Stromal cell of bone marrow (primary cell): Measurements from ENCODE around the gene BBOF1.
A peak's percentile ranks its signal among the peaks of the same experiment; 100 is the strongest.

Experiments
- DNase-seq: peaks from one replicate; pipeline ENCODE4 v3.0.0-alpha.2; 2012; ENCODE audit warnings: low read depth

Gene BBOF1

GRCh38 chr14:74034572-74034971 is 15.4 kb downstream of the BBOF1 start:
- DNase-seq = no peak

- no peak for DNase-seq
Measured at GRCh38 chr14:74035556-74035955, 16.4 kb downstream of the BBOF1 start.

- peak; percentile 28 for DNase-seq
Measured at GRCh38 chr14:74038020-74038859, 19.1 kb downstream of the BBOF1 start.

- DNase-seq = no peak
Measured at GRCh38 chr14:74042296-74042695, 23.1 kb downstream of the BBOF1 start.

GRCh38 chr14:74045522-74045921 is 26.4 kb downstream of the BBOF1 start:
- DNase-seq = no peak

- DNase-seq = no peak
Measured at GRCh38 chr14:74048281-74048680, 29.1 kb downstream of the BBOF1 start.

GRCh38 chr14:74049876-74050495 is 30.8 kb downstream of the BBOF1 start:
- DNase-seq = no peak

GRCh38 chr14:74062809-74063150 is 43.6 kb downstream of the BBOF1 start:
- no peak for DNase-seq

- DNase-seq = no peak
Measured at GRCh38 chr14:74064426-74064825, 45.3 kb downstream of the BBOF1 start.

GRCh38 chr14:74064883-74065282 is 45.7 kb downstream of the BBOF1 start:
- no peak for DNase-seq

- DNase-seq = no peak
Measured at GRCh38 chr14:74065746-74066575, 46.8 kb downstream of the BBOF1 start.

GRCh38 chr14:74077401-74077800 is 58.3 kb downstream of the BBOF1 start:
- DNase-seq = no peak

GRCh38 chr14:74080820-74081460 is 61.8 kb downstream of the BBOF1 start:
- no peak for DNase-seq

GRCh38 chr14:74081491-74081890 is 62.3 kb downstream of the BBOF1 start:
- DNase-seq = no peak

GRCh38 chr14:74083161-74083560 is 64.0 kb downstream of the BBOF1 start:
- no peak for DNase-seq

GRCh38 chr14:74083784-74084276 is 64.7 kb downstream of the BBOF1 start:
- no peak for DNase-seq

- DNase-seq = peak; percentile 100
Measured at GRCh38 chr14:74084277-74085046, 65.3 kb downstream of the BBOF1 start, which contains the start of the genes ALDH6A1 and LIN52. ALDH6A1 (minus strand) TSS chr14:74084453; CDS start chr14:74084394, 59 bp downstream. LIN52 (plus strand) TSS chr14:74084956; CDS start chr14:74084975, 19 bp downstream.

GRCh38 chr14:74085047-74085637 is 66.0 kb downstream of the BBOF1 start:
- no peak for DNase-seq

- no peak for DNase-seq
Measured at GRCh38 chr14:74085828-74086227, 66.7 kb downstream of the BBOF1 start.

GRCh38 chr14:74089251-74090020 is 70.3 kb downstream of the BBOF1 start:
- no peak for DNase-seq
